GM23338 (cell line): ENCODE results near the gene OR2W3. TPM values are rescaled to one million over a fixed set of nuclear protein-coding genes. Genes with fewer than 3 reads are reported as not detected.

Source experiments
- ATAC-seq: fragments of 200-7000 bp; cut with Tn5 transposase; 3 replicates; pipeline ENCODE4 v1.9.1; 2020
- DNase-seq: peaks from one replicate; pipeline ENCODE4 v3.0.0-alpha.2; 2015; ENCODE audit warnings: low spot score
- H2AFZ ChIP-seq: fragments of 200-600 bp; sonication (generic); 2 replicates; pipeline ENCODE4 v1.8.0; 2016; ENCODE audit warnings: antibody characterized with exemption, mild to moderate bottlenecking, moderate library complexity
- H3F3A ChIP-seq: fragments of 200-600 bp; sonication (generic); replicated peaks from 2 replicates; pipeline ENCODE4 v1.8.0; 2017; ENCODE audit warnings: antibody characterized with exemption, mixed run types, low read depth
- H3K27ac ChIP-seq: fragments of 200-600 bp; sonication (generic); 2 replicates; pipeline ENCODE4 v1.6.1; 2016; ENCODE audit warnings: low read depth
- H3K27me3 ChIP-seq: fragments of 200-600 bp; sonication (generic); 2 replicates; pipeline ENCODE4 v1.8.0; 2016; ENCODE audit warnings: mild to moderate bottlenecking, mixed run types, moderate library complexity; ENCODE audit not compliant: insufficient read depth
- H3K36me3 ChIP-seq: fragments of 200-600 bp; sonication (generic); 2 replicates; pipeline ENCODE4 v1.8.0; 2016; ENCODE audit warnings: mild to moderate bottlenecking; ENCODE audit not compliant: insufficient read depth
- H3K4me1 ChIP-seq: fragments of 200-600 bp; sonication (generic); 2 replicates; pipeline ENCODE4 v1.8.0; 2016; ENCODE audit warnings: mild to moderate bottlenecking, moderate library complexity; ENCODE audit not compliant: insufficient read depth
- H3K4me2 ChIP-seq: fragments of 200-600 bp; sonication (generic); 2 replicates; pipeline ENCODE4 v1.7.1; 2017; ENCODE audit warnings: mixed run types
- H3K4me3 ChIP-seq: fragments of 200-600 bp; sonication (generic); 2 replicates; pipeline ENCODE4 v1.6.1; 2016; ENCODE audit warnings: mixed run types
- H3K79me2 ChIP-seq: fragments of 200-600 bp; sonication (generic); replicated peaks from 2 replicates; pipeline ENCODE4 v1.8.0; 2017; ENCODE audit warnings: mild to moderate bottlenecking; ENCODE audit not compliant: insufficient read depth
- H3K9me2 ChIP-seq: fragments of 200-600 bp; sonication (generic); 2 replicates; pipeline ENCODE4 v1.8.0; 2017; ENCODE audit not compliant: insufficient read depth
- H4K20me1 ChIP-seq: fragments of 200-600 bp; sonication (generic); replicated peaks from 2 replicates; pipeline ENCODE4 v1.8.0; 2017; ENCODE audit warnings: mild to moderate bottlenecking; ENCODE audit not compliant: insufficient read depth
- H3K27ac Mint-ChIP-seq: 2 replicates; pipeline ENCODE4 v1.8.0; 2020; ENCODE audit warnings: inconsistent platforms, mild to moderate bottlenecking, moderate library complexity, mixed read lengths
- H3K27me3 Mint-ChIP-seq: 3 replicates; pipeline ENCODE4 v1.8.0; 2022; ENCODE audit warnings: low read depth, mild to moderate bottlenecking, moderate library complexity, mixed read lengths, inconsistent platforms; ENCODE audit not compliant: insufficient read depth, poor library complexity
- H3K36me3 Mint-ChIP-seq: 3 replicates; pipeline ENCODE4 v1.8.0; 2021; ENCODE audit warnings: low read depth, mild to moderate bottlenecking, inconsistent platforms, moderate library complexity, mixed read lengths
- H3K4me1 Mint-ChIP-seq: 3 replicates; pipeline ENCODE4 v1.8.0; 2020; ENCODE audit warnings: mild to moderate bottlenecking, inconsistent platforms, mixed read lengths
- H3K4me3 Mint-ChIP-seq: 3 replicates; pipeline ENCODE4 v1.8.0; 2021; ENCODE audit warnings: moderate library complexity, mild to moderate bottlenecking, inconsistent platforms, mixed read lengths
- H3K9me3 Mint-ChIP-seq: 3 replicates; pipeline ENCODE4 v1.8.0; 2020; ENCODE audit warnings: moderate library complexity, mild to moderate bottlenecking, inconsistent platforms, mixed read lengths
- CREB1 ChIP-seq: fragments of 250-450 bp; sonication (Bioruptor Pico); IDR thresholded peaks from 2 replicates; pipeline ENCODE4 v1.5.0; 2020; ENCODE audit warnings: low read depth, mild to moderate bottlenecking, moderate library complexity
- EZH2 ChIP-seq: fragments of 200-600 bp; sonication (generic); IDR thresholded peaks from one replicate; pipeline ENCODE4 v1.8.0; 2017; ENCODE audit warnings: antibody characterized with exemption, mild to moderate bottlenecking, low read depth; ENCODE audit not compliant: unreplicated experiment
- EZH2phosphoT487 ChIP-seq: fragments of 200-600 bp; sonication (generic); IDR thresholded peaks from one replicate; pipeline ENCODE4 v1.8.1; 2018; ENCODE audit warnings: antibody characterized with exemption; ENCODE audit not compliant: unreplicated experiment
- JUNB ChIP-seq: IDR thresholded peaks from one replicate; pipeline ENCODE4 v1.6.1; 2016; ENCODE audit warnings: antibody characterized with exemption; ENCODE audit not compliant: unreplicated experiment
- NANOG ChIP-seq: IDR thresholded peaks from 2 replicates; pipeline ENCODE4 v1.6.1; 2016; ENCODE audit warnings: antibody characterized with exemption, borderline replicate concordance
- POLR2AphosphoS5 ChIP-seq: IDR thresholded peaks from 2 replicates; pipeline ENCODE4 v1.6.1; 2016; ENCODE audit warnings: antibody characterized with exemption, low read depth
- STAT1 ChIP-seq: IDR thresholded peaks from one replicate; pipeline ENCODE4 v1.6.1; 2016; ENCODE audit warnings: antibody characterized with exemption; ENCODE audit not compliant: unreplicated experiment
- ZNF331 ChIP-seq: fragments of 250-450 bp; sonication (Bioruptor Pico); IDR thresholded peaks from 2 replicates; pipeline ENCODE4 v1.5.0; 2020; ENCODE audit warnings: low read depth, mild to moderate bottlenecking, moderate library complexity
- polyA plus RNA-seq: library from polyadenylated mRNA; unstranded; fragments of >200 nt; fragmentation: Nextera tagmentation; extraction: Ambion mirVana; gene quantifications from 2 replicates; pipeline ENCODE4 v1.2.1, GENCODE V29; 2016
- total RNA-seq: library from RNA; depleted of rRNA; stranded (reverse); fragments of >200 nt; shearing (Covaris generic); gene quantifications from 2 replicates; pipeline ENCODE4 v1.2.3, GENCODE V29; 2014
- TF ChIP-seq, protein P1 (sequence below): IDR thresholded peaks from 2 replicates; pipeline ENCODE4 v1.6.1; 2016; ENCODE audit warnings: antibody characterized with exemption
- TF ChIP-seq, protein P2 (sequence below): IDR thresholded peaks from one replicate; pipeline ENCODE4 v1.6.1; 2018; ENCODE audit warnings: antibody characterized with exemption; ENCODE audit not compliant: unreplicated experiment
- TF ChIP-seq, protein P3 (sequence below), 2 experiments: fragments of 200-600 bp in 1 of 2; sonication (generic) in 1 of 2; conservative IDR thresholded peaks; 2 replicates each; pipeline versions ENCODE4 v1.5.1 to v1.6.1; 2016 to 2017; ENCODE audit warnings: antibody characterized with exemption in 2 of 2, low read depth in 2 of 2, mild to moderate bottlenecking in 2 of 2, moderate library complexity in 1 of 2

Gene OR2W3
- total and polyA plus RNA-seq, 2 experiments from 2014 or later = 0.45 TPM; not detected in 1

DNA sequence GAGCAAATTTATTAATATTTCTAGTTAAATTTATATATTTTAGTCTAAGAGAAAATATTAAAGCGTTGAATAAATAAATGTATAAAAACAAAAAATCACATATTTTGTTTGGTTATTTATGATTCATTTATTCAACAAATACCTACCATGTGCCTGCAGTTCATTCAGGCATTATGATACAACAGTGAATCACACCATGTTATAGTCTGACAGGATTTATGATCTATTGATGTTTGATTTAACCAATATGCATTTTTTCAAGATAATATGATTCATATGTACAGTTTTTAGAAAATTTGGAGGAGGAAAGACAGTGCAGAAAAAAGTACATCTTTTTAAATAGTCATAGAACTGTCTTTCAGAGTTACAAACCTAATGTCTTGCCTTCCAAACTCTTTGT, 45.8 kb upstream of the OR2W3 start:
- no peaks in the 10 kb centered on the region for H3K27me3 Mint-ChIP-seq
- Histone ChIP-seq H3K79me2 (no peaks in the 10 kb centered on the region), H3K4me3 (no peak overlapping the region), H3K4me1 (peaks cover 12% of the 10 kb centered on the region), H3K27ac (no peak overlapping the region), H4K20me1 (no peaks in the 10 kb centered on the region), H3K36me3 (no peaks in the 10 kb centered on the region), H3K27me3 (no peaks in the 10 kb centered on the region), H3K4me2 (no peak overlapping the region), H2AFZ (no peak overlapping the region), H3K9me2 (no peaks in the 10 kb centered on the region), H3F3A (no peaks in the 10 kb centered on the region)
- H3K36me3 Mint-ChIP-seq = peaks cover 5% of the 10 kb centered on the region; the same call in 1 of the 3 replicates
- no peak overlapping the region for H3K27ac Mint-ChIP-seq
- ATAC-seq = no peak
- DNase-seq = no peak
- TF ChIP-seq ZNF331 (CRISPR knock-in tag) = no peak
- no peak for TF ChIP-seq STAT1
- peaks cover 58% of the 10 kb centered on the region for H3K9me3 Mint-ChIP-seq
- no peak overlapping the region for H3K4me3 Mint-ChIP-seq
- H3K4me1 Mint-ChIP-seq = peaks cover 2% of the 10 kb centered on the region; the same call in 1 of the 3 replicates

DNA sequence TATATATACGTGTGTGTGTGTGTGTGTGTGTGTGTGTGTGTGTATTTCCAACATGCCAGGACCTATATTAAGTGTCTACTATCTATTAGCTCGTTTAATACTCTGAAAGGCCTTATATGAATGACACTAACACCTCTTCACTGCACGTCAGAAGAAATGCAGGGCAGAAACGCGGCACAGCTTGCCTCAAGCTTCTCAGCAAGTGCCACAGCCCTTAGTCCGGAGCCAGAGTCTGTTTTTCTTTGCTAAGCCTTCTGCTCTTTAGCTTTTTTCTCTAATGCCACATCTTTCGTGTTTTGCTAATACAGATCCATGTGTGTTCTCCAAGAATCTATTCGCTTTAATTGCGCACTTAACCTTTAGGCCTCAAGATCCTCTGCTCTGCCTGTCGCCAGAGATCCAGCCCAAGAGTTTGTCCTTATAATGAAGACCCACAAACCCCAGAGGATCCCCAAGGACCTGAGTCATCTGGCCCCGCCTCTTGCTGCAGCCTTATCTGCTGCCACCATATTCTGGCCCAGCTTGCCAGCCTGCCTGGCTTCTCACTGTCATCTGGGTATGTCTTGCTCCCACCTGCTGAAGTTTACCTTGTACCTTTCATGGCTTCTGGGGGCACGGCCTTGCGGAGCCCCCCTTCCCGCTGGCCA, 40.4 kb upstream of the OR2W3 start:
- H3F3A ChIP-seq = no peaks in the 10 kb centered on the region
- Mint-ChIP-seq H3K27ac (no peak overlapping the region), H3K4me3 (no peak overlapping the region), H3K27me3 (peaks cover 16% of the 10 kb centered on the region), H3K9me3 (peaks cover 76% of the 10 kb centered on the region), H3K4me1 (peaks cover 6% of the 10 kb centered on the region), H3K36me3 (peaks cover 6% of the 10 kb centered on the region; the same call in 2 of the 3 replicates)
- no peaks in the 10 kb centered on the region for H3K36me3 ChIP-seq
- ATAC-seq (no peak), DNase-seq (peak; percentile 21)
- no peaks in the 10 kb centered on the region for H3K79me2 ChIP-seq
- H2AFZ ChIP-seq = peak overlapping the region; percentile 66; the same call in 1 of the 2 replicates
- H3K4me1 ChIP-seq = peaks cover 6% of the 10 kb centered on the region; the same call in 1 of the 2 replicates
- peaks cover 18% of the 10 kb centered on the region for H3K27me3 ChIP-seq
- H3K27ac ChIP-seq = no peak overlapping the region
- H3K4me2 ChIP-seq = no peak overlapping the region
- H3K4me3 ChIP-seq = no peak overlapping the region
- no peaks in the 10 kb centered on the region for H4K20me1 ChIP-seq
- no peaks in the 10 kb centered on the region for H3K9me2 ChIP-seq
- no peak for TF ChIP-seq NANOG
- no peak for TF ChIP-seq JUNB
- no peak for TF ChIP-seq CREB1 (CRISPR knock-in tag)
- TF ChIP-seq, protein P1, sequence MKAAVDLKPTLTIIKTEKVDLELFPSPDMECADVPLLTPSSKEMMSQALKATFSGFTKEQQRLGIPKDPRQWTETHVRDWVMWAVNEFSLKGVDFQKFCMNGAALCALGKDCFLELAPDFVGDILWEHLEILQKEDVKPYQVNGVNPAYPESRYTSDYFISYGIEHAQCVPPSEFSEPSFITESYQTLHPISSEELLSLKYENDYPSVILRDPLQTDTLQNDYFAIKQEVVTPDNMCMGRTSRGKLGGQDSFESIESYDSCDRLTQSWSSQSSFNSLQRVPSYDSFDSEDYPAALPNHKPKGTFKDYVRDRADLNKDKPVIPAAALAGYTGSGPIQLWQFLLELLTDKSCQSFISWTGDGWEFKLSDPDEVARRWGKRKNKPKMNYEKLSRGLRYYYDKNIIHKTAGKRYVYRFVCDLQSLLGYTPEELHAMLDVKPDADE = no peak
- TF ChIP-seq POLR2AphosphoS5 = no peak
- TF ChIP-seq, protein P2, sequence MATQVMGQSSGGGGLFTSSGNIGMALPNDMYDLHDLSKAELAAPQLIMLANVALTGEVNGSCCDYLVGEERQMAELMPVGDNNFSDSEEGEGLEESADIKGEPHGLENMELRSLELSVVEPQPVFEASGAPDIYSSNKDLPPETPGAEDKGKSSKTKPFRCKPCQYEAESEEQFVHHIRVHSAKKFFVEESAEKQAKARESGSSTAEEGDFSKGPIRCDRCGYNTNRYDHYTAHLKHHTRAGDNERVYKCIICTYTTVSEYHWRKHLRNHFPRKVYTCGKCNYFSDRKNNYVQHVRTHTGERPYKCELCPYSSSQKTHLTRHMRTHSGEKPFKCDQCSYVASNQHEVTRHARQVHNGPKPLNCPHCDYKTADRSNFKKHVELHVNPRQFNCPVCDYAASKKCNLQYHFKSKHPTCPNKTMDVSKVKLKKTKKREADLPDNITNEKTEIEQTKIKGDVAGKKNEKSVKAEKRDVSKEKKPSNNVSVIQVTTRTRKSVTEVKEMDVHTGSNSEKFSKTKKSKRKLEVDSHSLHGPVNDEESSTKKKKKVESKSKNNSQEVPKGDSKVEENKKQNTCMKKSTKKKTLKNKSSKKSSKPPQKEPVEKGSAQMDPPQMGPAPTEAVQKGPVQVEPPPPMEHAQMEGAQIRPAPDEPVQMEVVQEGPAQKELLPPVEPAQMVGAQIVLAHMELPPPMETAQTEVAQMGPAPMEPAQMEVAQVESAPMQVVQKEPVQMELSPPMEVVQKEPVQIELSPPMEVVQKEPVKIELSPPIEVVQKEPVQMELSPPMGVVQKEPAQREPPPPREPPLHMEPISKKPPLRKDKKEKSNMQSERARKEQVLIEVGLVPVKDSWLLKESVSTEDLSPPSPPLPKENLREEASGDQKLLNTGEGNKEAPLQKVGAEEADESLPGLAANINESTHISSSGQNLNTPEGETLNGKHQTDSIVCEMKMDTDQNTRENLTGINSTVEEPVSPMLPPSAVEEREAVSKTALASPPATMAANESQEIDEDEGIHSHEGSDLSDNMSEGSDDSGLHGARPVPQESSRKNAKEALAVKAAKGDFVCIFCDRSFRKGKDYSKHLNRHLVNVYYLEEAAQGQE = no peak
- no peak for TF ChIP-seq EZH2phosphoT487
- TF ChIP-seq EZH2 = no peak
- no peak for TF ChIP-seq ZNF331 (CRISPR knock-in tag)
- TF ChIP-seq, protein P3, sequence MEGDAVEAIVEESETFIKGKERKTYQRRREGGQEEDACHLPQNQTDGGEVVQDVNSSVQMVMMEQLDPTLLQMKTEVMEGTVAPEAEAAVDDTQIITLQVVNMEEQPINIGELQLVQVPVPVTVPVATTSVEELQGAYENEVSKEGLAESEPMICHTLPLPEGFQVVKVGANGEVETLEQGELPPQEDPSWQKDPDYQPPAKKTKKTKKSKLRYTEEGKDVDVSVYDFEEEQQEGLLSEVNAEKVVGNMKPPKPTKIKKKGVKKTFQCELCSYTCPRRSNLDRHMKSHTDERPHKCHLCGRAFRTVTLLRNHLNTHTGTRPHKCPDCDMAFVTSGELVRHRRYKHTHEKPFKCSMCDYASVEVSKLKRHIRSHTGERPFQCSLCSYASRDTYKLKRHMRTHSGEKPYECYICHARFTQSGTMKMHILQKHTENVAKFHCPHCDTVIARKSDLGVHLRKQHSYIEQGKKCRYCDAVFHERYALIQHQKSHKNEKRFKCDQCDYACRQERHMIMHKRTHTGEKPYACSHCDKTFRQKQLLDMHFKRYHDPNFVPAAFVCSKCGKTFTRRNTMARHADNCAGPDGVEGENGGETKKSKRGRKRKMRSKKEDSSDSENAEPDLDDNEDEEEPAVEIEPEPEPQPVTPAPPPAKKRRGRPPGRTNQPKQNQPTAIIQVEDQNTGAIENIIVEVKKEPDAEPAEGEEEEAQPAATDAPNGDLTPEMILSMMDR (conservative IDR thresholded peaks at IDR 0.05; ENCODE audit: low read depth in 2 of 2) = no peak
- no peak for TF ChIP-seq STAT1
